Tibial nerve (tissue), 4 donors: ENCODE measurements around the gene MTIF2.

ENCODE experiments used
- CTCF ChIP-seq, 5 experiments: fragments of 200-600 bp in 3 of 5; fragments of 450-650 bp in 2 of 5; sonication (generic) in 3 of 5; IDR thresholded peaks; one replicate each; pipeline ENCODE4 v1.5.1; 2016 to 2019; ENCODE audit warnings: antibody characterized with exemption in 5 of 5, mild to moderate bottlenecking in 3 of 5, moderate library complexity in 2 of 5
- EP300 ChIP-seq, 2 donors: sonication (generic); formaldehyde crosslinking; IDR thresholded peaks; one replicate each; pipeline ENCODE4 v1.6.1; 2017; ENCODE audit warnings: antibody characterized with exemption in 2 of 2, mild to moderate bottlenecking in 1 of 2
- POLR2A ChIP-seq, 2 donors: fragments of 450-650 bp; IDR thresholded peaks; one replicate each; pipeline ENCODE4 v1.6.1; 2017; ENCODE audit warnings: antibody characterized with exemption in 2 of 2, mild to moderate bottlenecking in 2 of 2, moderate library complexity in 2 of 2

GRCh38 chr2:55268288-55268906 is 634 bp downstream of the MTIF2 start:
- TF ChIP-seq CTCF (IDR thresholded peaks at IDR 0.05), result no peak
- no peak for TF ChIP-seq POLR2A (IDR thresholded peaks at IDR 0.05)
- TF ChIP-seq EP300 (IDR thresholded peaks at IDR 0.05), result no peak
